HepG2 (cell line): ENCODE results near the gene IFNAR1. TPM values are rescaled to one million over a fixed set of nuclear protein-coding genes. Genes with fewer than 3 reads are reported as not detected.

ENCODE experiments used
- CBX1 ChIP-seq: IDR thresholded peaks from one replicate; pipeline ENCODE4 v1.6.1; 2016; ENCODE audit warnings: antibody characterized with exemption, low read depth
- GZF1 ChIP-seq: sonication (generic); formaldehyde crosslinking; IDR thresholded peaks from 2 replicates; pipeline ENCODE4 v1.5.1; 2020; ENCODE audit warnings: mild to moderate bottlenecking, missing genetic modification reagents
- KMT2A ChIP-seq: sonication (generic); formaldehyde crosslinking; IDR thresholded peaks from 2 replicates; pipeline ENCODE4 v1.4.0; 2020; ENCODE audit warnings: missing genetic modification reagents
- MIER2 ChIP-seq: IDR thresholded peaks from 2 replicates; pipeline ENCODE4 v1.6.1; 2016; ENCODE audit warnings: missing biosample characterization, missing genetic modification reagents
- REL ChIP-seq: sonication (generic); formaldehyde crosslinking; conservative IDR thresholded peaks from 2 replicates; pipeline ENCODE4 v1.8.0; 2022; ENCODE audit warnings: mild to moderate bottlenecking, missing genetic modification reagents, moderate library complexity
- TRIM24 ChIP-seq: sonication (generic); formaldehyde crosslinking; IDR thresholded peaks from 2 replicates; pipeline ENCODE4 v1.8.0; 2022; ENCODE audit warnings: mild to moderate bottlenecking, missing genetic modification reagents
- ZBTB4 ChIP-seq: sonication (generic); formaldehyde crosslinking; IDR thresholded peaks from 2 replicates; pipeline ENCODE4 v1.4.0; 2020; ENCODE audit warnings: missing genetic modification reagents, mild to moderate bottlenecking, borderline replicate concordance
- ZBTB44 ChIP-seq: sonication (generic); formaldehyde crosslinking; IDR thresholded peaks from 2 replicates; pipeline ENCODE4 v1.4.0; 2020; ENCODE audit warnings: missing genetic modification reagents
- ZBTB7B ChIP-seq: sonication (generic); formaldehyde crosslinking; IDR thresholded peaks from 2 replicates; pipeline ENCODE4 v1.4.0; 2020; ENCODE audit warnings: missing genetic modification reagents
- ZFP36L2 ChIP-seq: sonication (generic); formaldehyde crosslinking; IDR thresholded peaks from 2 replicates; pipeline ENCODE4 v1.4.0; 2020; ENCODE audit warnings: missing genetic modification reagents
- ZNF609 ChIP-seq: sonication (generic); formaldehyde crosslinking; IDR thresholded peaks from 2 replicates; pipeline ENCODE4 v1.4.0; 2020; ENCODE audit warnings: mild to moderate bottlenecking, missing genetic modification reagents, borderline replicate concordance
- ZNF614 ChIP-seq: IDR thresholded peaks from 2 replicates; pipeline ENCODE4 v1.6.1; 2018; ENCODE audit warnings: missing biosample characterization, missing genetic modification reagents, inconsistent platforms, borderline replicate concordance
- ZNF674 ChIP-seq: sonication (generic); formaldehyde crosslinking; IDR thresholded peaks from 2 replicates; pipeline ENCODE4 v1.5.0; 2020; ENCODE audit warnings: low read depth, mild to moderate bottlenecking, missing genetic modification reagents
- ZNF691 ChIP-seq: sonication (generic); formaldehyde crosslinking; IDR thresholded peaks from 2 replicates; pipeline ENCODE4 v1.4.0; 2020; ENCODE audit warnings: missing genetic modification reagents, low read depth, mild to moderate bottlenecking, borderline replicate concordance
- polyA plus RNA-seq, 8 experiments: library from polyadenylated mRNA; depleted of rRNA in 3 of 8; stranded (reverse) in 7 of 8; unstranded in 1 of 8; fragments of >200 nt; fragmentation: Illumina TruSeq in 4 of 8; extraction: Trizol in 4 of 8; gene quantifications; 2 replicates each; pipeline versions ENCODE4 v1.2.1 to v1.2.3, GENCODE V29; 2011 to 2016; ENCODE audit warnings: low read depth in 4 of 8, missing spikeins in 1 of 8, mixed read lengths in 1 of 8; ENCODE audit not compliant: insufficient read depth in 1 of 8
- total RNA-seq, 5 experiments: library from RNA; depleted of rRNA; stranded (reverse); fragments of >200 nt; fragmentation: Illumina TruSeq; extraction: Trizol; gene quantifications; 2 replicates each; pipeline ENCODE4 v1.2.3, GENCODE V29; 2016; ENCODE audit warnings: low read depth in 1 of 5
- TF ChIP-seq, protein P1 (sequence below): sonication (generic); formaldehyde crosslinking; IDR thresholded peaks from 2 replicates; pipeline ENCODE4 v1.5.0; 2020; ENCODE audit warnings: mild to moderate bottlenecking, missing genetic modification reagents, moderate library complexity

IFNAR1 gene
- total and polyA plus RNA-seq, 2 of the 13 experiments (the other 11 are each of a cell fraction or from before 2014, with no cell fraction given): 6.7 to 9.3 TPM

DNA sequence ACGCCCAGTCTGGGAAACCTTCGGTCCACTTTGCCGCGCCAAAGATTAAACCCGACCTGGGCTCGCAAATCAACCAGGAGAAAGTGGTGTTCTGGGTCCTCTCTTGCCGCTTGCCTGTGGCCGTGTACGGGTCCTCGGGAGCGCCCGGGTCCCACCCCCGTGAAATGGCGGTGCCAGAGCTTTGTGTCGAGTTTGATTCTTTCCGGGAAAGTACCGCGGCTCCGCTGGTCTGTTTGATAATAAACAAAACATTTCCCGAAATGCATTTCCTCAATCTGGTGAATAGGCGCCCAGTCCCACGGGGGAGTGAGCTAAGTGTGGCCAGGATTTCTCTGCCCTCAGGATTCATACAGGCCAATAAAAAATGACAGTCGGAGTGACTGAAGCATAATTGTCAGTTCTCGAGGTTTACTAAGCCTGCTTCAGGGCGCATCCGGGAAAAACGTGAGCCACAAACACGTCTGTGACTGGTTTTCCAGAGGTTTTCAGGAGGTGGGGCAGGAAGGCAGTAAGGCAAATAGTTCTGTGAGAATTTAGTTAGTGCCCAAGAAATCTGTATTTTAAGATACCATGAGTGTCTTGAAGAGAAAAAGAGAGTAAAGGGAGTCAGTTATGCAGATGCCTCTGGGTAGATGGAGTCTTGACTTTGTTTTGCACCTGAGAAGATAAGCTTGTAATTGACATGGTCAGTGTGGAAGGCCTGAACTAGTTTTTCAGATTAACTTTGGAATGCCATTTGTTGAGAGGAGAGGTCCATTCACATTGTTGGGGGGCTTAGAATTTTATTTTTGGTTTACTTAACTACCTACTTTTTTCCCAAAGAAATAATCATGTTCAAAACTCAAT is 675 bp downstream of the IFNAR1 start (continued):
- TF ChIP-seq ZFP36L2 (CRISPR knock-in tag): no peak
- TF ChIP-seq REL (CRISPR knock-in tag): no peak
- TF ChIP-seq ZNF674 (CRISPR knock-in tag): no peak
- no peak for TF ChIP-seq ZNF609 (CRISPR knock-in tag)
- TF ChIP-seq MIER2 (CRISPR knock-in tag): no peak
- no peak for TF ChIP-seq GZF1
- TF ChIP-seq KMT2A (CRISPR knock-in tag): peak; percentile 15; the same call in 1 of the 2 replicates
- TF ChIP-seq CBX1: no peak
- TF ChIP-seq ZBTB7B: 0 out of 2 replicates have a peak, but pooled peaks have one; percentile 11
- TF ChIP-seq ZBTB44 (CRISPR knock-in tag): no peak
- TF ChIP-seq ZNF691 (CRISPR knock-in tag): peak; percentile 15; the same call in 1 of the 2 replicates
- no peak for TF ChIP-seq ZNF614
- TF ChIP-seq, protein P1, sequence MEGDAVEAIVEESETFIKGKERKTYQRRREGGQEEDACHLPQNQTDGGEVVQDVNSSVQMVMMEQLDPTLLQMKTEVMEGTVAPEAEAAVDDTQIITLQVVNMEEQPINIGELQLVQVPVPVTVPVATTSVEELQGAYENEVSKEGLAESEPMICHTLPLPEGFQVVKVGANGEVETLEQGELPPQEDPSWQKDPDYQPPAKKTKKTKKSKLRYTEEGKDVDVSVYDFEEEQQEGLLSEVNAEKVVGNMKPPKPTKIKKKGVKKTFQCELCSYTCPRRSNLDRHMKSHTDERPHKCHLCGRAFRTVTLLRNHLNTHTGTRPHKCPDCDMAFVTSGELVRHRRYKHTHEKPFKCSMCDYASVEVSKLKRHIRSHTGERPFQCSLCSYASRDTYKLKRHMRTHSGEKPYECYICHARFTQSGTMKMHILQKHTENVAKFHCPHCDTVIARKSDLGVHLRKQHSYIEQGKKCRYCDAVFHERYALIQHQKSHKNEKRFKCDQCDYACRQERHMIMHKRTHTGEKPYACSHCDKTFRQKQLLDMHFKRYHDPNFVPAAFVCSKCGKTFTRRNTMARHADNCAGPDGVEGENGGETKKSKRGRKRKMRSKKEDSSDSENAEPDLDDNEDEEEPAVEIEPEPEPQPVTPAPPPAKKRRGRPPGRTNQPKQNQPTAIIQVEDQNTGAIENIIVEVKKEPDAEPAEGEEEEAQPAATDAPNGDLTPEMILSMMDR: no peak
- no peak for TF ChIP-seq TRIM24 (CRISPR knock-in tag)
- TF ChIP-seq ZBTB4 (CRISPR knock-in tag): no peak
